GM18520 (cell line): ENCODE data around the gene APP.
"Not testable (repeated sequence)": the region's sequence is repeated elsewhere in the genome, so short reads cannot be mapped to it uniquely, and the experiment has no call there.

ENCODE experiments used
- ATAC-seq: cut with Tn5 transposase; IDR thresholded peaks from one replicate; pipeline ENCODE4 v1.9.1; 2021; ENCODE audit not compliant: unreplicated experiment

The APP gene

GRCh38 chr21:26164311-26164710, 6.3 kb downstream of the APP start:
- no peak for ATAC-seq

- ATAC-seq = no peak
Measured at GRCh38 chr21:26162081-26162480, 8.5 kb downstream of the APP start.

- no peak for ATAC-seq
Measured at GRCh38 chr21:26159869-26160268, 10.7 kb downstream of the APP start.

GRCh38 chr21:26157801-26158200, 12.8 kb downstream of the APP start:
- no peak for ATAC-seq

- no peak for ATAC-seq
Measured at GRCh38 chr21:26154753-26155152, 15.8 kb downstream of the APP start.

GRCh38 chr21:26153758-26154157, 16.8 kb downstream of the APP start:
- no peak for ATAC-seq

- ATAC-seq = no peak
Measured at GRCh38 chr21:26148840-26149354, 21.7 kb downstream of the APP start.

GRCh38 chr21:26148071-26148839, 22.3 kb downstream of the APP start:
- no peak for ATAC-seq

GRCh38 chr21:26147535-26147934, 23.0 kb downstream of the APP start:
- ATAC-seq = no peak

GRCh38 chr21:26146681-26147080, 23.9 kb downstream of the APP start:
- ATAC-seq = no peak

- ATAC-seq = no peak
Measured at GRCh38 chr21:26144031-26144430, 26.5 kb downstream of the APP start.

- no peak for ATAC-seq
Measured at GRCh38 chr21:26142363-26142762, 28.2 kb downstream of the APP start.

- no peak for ATAC-seq
Measured at GRCh38 chr21:26140926-26141325, 29.6 kb downstream of the APP start.

GRCh38 chr21:26140164-26140579, 30.4 kb downstream of the APP start:
- ATAC-seq = no peak

- ATAC-seq = no peak
Measured at GRCh38 chr21:26138615-26139257, 31.8 kb downstream of the APP start.

GRCh38 chr21:26137379-26138060, 33.0 kb downstream of the APP start:
- no peak for ATAC-seq

GRCh38 chr21:26136671-26137070, 33.9 kb downstream of the APP start:
- peak; percentile 98 for ATAC-seq

GRCh38 chr21:26135520-26135919, 35.0 kb downstream of the APP start:
- ATAC-seq = no peak

- peak; percentile 49 for ATAC-seq
Measured at GRCh38 chr21:26131554-26131953, 39.0 kb downstream of the APP start.

GRCh38 chr21:26131053-26131452, 39.5 kb downstream of the APP start:
- not testable (repeated sequence) for ATAC-seq

GRCh38 chr21:26130249-26130881, 40.2 kb downstream of the APP start:
- ATAC-seq = no peak
